ENCODE data around the gene NOD1. TPM values are rescaled to one million over a fixed set of nuclear protein-coding genes. Genes with fewer than 3 reads are reported as not detected.
"Not testable (repeated sequence)": the region's sequence is repeated elsewhere in the genome, so short reads cannot be mapped to it uniquely, and the experiment has no call there.

NOD1 gene
- total RNA-seq, 2 donors from 2014 or later: 16.6 to 18.0 TPM

DNA sequence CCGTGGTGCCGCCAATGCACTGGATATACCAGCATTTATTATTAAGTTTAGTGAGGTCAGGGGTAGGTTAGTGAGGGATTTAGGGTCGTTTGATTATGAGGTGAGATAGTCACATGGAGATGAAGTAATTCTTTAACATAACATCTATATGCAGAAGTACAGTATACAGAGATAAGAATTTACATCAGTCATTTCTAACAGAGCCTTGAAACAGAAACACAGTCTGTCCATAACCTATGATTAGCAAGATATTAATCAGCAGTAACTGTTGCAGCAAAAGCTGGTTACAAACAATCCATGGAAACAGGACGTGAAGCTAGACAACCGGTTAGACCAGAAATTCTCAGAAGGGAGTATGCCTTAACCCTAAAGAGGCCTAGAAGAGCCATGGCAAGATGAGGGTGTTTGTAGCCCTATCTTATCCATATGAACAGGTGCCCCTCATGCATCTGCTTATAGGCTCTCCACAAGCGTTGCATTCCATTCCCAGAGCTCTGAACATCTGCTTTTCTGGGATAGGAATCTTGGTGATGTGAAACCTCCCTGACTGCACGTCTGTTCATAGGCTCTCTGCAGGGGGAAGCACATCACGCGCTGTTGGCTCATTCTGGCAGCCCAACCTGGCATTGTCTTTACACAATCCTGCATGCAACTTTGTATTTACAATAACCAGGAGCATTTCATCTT is 30.7 kb upstream of the NOD1 start:
- intact Hi-C loops (cut with DNase I); DNase-seq (ENCODE audit: low spot score): not testable (repeated sequence)

DNA sequence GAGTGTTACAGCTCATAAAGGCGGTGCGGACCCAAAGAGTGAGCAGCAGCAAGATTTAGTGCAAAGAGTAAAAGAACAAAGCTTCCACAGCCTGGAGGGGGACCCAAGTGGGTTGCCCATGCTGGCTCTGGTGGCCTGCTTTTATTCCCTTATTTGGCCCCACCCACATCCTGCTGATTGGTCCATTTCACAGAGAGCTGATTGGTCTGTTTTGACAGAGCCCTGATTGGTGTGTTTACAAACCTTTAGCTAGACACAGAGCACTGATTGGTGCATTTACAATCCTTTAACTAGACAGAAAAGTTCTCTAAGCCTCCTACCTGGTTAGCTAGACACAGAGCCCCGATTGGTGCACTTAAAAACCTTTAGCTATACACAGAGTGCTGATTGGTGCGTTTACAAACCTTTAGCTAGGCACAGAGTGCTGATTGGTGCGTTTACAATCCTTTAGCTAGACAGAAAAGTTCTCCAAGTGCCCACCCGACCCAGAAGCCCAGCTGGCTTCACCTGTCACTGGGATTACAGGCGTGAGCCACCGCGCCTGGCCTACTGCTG is 28.8 kb upstream of the NOD1 start:
- intact Hi-C loops (cut with DNase I); DNase-seq (ENCODE audit: low spot score): not testable (repeated sequence)

DNA sequence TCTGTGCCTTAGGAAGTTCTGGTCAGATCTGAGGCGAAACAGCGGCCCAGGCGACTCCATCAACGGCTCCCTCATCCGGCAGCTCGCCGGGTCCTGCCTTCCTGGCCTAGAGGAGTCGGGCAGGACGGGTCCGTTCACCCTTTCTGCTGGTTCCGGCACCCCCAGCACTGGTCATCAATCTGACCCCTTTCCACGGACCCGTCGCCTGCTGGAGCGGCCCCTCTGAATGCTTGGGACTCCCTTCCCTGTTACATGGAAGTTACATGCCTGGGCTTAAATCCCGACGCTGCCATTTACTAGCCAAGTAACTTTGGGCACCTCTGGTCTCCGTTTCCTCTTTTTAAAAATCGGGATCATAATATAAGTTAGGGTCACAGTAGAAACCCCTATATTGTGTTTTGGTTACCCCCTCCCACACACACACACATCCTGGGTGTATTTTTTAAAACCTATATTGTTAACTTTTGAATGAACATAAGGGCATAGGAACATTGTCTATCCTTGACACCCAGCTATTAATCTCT is 26.7 kb upstream of the NOD1 start:
- peak; percentile 78 for DNase-seq (ENCODE audit: low spot score)
- intact Hi-C loops (cut with DNase I): no loop called here

DNA sequence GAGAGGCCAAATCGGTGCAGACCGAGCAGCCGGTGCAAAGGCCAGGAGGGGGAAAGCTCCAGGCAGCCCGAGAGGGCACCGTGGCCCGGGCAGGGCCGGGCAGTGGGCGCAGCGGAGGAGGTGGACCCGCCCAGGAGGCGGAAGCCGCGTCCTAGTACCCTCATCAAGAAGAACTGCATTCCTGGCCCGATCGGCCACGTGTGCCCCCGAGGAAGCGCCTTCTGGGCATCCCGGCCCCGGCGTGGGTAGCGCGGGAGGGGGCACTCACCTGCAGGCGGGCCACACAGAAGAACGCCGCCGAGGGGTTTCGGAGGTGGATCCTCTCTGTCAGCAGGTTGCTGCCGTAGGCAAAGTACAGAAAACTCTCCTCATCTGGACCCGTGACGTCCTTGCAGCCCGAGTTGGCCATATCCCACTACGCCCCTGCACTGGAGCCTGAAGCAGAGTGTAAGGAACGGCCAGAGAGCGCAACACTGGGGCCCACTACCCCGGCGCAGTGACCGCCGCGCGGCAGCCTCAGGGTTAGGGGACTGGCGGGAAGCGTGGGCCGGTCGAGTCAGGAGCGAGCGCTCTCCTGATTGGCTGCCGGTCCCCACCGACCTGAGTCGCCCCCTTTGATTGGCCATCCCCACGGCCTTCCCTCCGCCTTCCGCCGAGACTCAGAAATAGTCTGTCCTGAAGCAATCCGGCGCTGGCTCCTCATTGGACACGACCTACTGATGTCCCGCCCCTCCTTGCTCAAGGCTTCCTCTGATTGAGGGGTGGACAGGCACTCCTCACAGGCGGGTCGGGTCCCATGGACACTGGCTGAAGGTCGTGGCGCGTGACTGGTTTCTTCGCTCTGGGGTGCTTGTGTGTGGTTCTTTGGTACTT is 26.0 kb upstream of the NOD1 start, which contains the start of gene GGCT:
Gene GGCT (minus strand): TSS at position 529 of the 873 bp plus-strand sequence. CDS start 120 bp downstream, at position 409.
- peak; percentile 100 for DNase-seq (ENCODE audit: low spot score)
- intact Hi-C loops (cut with DNase I): no loop called here

DNA sequence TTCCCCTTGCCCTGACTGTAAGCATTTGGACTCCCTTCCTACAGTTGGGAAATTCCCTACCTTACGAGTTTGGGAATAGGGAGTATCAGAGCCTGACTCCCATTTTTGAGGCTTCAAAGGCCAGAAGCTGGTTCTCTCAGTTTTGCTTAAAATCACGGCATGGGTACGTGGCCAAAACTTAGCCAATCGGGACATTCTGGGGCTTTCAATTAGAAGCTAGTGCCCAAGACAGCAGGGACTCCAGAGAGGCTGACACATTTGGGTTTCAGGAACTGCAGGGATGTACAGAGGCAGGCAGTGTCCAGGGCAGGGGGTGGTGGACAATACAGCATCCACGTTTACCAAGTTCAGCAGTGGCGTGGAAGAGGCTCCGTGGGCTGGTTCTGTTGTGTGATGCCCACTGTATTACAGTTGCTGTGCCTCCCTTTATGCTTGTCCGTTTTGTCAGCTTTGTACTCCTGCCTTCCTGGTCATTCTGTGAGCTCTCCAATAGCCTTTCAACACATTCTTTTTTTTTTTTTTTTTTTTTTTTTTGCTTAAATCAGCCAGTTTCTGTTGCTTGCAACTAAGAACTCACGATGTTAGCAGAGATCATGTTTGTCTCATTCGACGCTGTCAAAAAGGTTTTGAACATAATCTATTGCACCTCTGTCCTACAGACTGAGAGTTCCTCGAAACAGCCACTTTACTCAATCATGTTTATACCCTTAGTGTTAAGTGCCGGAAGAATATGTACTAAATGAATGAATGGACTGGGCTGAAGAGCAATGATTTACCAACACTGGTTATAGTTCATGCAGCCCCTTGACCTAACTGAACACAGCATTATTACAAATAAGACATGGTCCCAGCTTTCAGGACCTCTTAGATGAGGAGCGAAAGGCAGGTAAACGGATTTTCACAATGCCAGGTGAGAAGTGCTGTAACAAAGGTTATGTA is 25.0 kb upstream of the NOD1 start:
- DNase-seq (ENCODE audit: low spot score): no peak
- intact Hi-C loops (cut with DNase I): no loop called here

DNA sequence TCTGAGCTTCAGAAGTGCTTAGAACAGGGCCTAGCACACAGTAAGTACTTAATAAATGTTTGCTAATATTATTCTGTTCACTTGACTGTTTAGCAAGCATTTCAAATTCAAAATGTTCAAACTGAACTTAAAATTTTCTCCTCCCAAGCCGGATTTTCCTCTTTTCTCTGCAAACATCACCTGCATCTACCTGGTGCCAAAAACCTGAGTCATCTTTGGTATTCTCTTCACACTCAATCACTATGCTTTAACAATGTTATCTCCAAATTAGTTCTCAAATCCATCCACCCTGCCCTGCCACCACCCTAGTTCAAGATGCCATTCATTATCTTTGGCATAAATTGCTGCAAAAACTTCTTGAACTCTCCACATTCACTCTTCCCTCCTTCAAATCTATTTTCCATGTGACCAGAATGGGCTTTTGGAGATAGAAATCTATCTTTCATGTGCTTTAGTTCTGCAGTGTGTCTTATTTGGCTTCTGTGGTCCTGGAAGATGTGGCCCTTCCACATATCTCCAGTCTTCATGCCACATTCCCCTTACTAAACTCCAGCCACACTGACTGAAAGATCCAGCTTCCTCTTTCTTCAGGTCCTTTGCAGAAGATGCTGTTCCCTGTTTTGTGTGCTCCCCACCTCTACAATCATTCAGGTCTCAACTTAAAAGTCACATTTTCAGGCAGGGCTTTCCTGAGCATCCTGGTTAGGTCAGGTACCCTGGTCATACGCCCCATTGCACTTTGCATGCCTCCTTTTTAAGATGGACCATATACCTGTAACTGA is 24.1 kb upstream of the NOD1 start:
- DNase-seq (ENCODE audit: low spot score): no peak
- intact Hi-C loops (cut with DNase I): no loop called here

DNA sequence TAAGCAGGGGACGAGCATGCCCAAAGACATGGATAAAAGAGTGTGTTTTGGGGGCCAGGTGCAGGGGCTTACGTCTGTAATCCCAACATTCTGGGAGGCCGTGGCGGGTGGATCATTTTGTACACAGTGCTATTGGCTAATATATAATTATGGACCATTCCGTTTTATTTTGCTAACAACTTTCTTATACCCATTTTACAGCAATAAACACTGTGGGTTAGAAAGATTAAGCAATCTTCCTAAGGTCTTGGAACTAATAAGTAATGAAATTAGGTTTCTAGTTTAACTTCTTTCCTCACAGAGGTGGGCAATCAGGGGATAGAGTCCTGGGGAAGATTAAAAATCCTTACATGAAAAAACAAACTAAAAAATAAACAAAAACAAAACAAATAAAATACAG is 22.7 kb upstream of the NOD1 start:
- intact Hi-C loops (cut with DNase I): no loop called here
- no peak for DNase-seq (ENCODE audit: low spot score)

DNA sequence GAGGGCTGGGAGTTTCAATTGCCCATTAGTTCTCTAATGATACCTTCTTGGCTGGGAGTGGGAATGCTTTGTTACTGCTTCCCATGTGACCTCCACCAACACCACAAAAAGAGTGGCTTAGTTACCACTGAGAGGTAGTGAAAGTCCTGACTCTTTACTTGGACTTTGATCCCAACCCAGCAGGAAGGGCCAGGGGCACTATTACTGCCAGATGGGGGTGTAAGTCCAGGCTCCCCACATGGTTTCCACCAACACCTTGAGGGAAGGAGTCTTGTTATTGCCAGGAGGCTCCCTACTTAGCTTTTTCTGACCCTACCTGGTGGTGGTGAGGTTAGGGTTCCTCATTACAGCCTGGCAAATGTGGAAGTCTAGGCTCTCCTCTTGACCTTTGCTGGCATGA is 14.6 kb upstream of the NOD1 start:
- no peak for DNase-seq (ENCODE audit: low spot score)
- intact Hi-C loops (cut with DNase I): no loop called here

DNA sequence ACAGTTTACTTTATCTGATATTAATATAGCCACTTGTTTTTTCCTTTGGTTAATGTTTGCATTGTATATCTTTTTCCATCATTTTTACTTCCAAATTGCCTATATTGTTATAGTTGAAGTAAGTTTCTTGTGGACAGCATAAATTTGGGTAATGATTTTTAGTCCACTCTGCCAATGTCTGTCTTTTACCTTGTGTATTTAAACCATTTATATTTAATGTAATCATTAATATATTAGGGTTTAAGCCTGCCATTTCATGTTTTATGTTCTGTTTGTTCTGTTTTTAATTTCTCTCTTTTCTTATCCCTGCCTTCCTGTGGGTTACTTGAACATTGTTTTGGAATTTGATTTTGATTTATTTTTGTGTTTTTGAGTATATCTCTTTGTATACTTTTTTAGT is 12.8 kb upstream of the NOD1 start:
- intact Hi-C loops (cut with DNase I): no loop called here
- no peak for DNase-seq (ENCODE audit: low spot score)

DNA sequence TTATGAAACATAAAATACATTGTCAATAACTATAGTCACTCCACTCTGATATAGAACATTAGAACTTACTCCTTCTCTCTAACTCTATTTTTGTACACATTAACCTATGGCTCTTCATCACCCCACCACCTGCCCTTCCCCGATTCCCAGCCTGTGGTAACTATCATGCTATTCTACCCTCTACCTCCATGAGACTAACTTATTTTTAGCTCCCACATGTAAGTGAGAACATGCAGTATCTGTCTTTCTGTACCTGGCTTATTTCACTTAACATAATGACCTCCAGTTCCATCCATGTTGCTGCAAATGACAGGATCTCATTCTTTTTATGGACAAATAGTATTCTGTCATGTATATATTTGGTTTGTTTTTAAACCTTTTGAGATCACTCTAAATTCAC is 8.8 kb upstream of the NOD1 start:
- no peak for DNase-seq (ENCODE audit: low spot score)
- intact Hi-C loops (cut with DNase I): no loop called here

DNA sequence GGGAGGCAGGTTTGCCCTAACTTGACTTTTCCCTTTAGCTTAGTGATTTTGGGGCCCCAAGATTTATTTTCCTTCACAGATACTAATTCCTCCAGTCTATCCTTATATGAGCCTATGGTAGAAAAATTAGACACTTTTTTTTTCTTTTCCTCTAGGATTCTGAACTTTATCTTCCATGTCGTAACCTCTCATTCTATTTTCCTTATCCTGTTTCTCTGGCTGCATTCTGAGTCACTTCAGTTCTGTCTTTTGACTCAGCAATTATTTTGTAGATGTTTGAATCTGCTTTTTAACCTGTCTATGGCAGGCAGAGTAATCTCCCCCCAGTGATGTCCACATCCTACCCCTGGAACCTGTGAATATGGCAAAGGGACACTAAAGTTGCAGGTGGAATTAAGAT is 7.1 kb upstream of the NOD1 start:
- no peak for DNase-seq (ENCODE audit: low spot score)
- intact Hi-C loops (cut with DNase I): no loop called here

DNA sequence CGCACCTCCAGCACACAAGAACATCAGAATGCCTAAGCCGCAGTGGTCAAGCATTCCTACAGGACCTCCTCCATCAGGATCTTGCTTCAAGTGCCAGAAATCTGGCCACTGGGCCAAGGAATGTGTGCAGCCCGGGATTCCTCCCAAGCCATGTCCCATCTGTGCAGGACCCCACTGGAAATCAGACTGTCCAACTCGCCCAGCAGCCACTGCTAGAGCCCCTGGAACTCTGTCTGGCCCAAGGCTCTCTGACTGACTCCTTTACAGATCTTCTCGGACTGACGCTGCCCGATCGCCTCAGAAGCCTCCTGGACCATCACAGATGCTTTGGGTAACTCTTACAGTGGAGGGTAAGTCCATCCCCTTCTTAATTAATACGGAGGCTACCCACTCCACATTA is 2.8 kb upstream of the NOD1 start:
- DNase-seq (ENCODE audit: low spot score); intact Hi-C loops (cut with DNase I): not testable (repeated sequence)

DNA sequence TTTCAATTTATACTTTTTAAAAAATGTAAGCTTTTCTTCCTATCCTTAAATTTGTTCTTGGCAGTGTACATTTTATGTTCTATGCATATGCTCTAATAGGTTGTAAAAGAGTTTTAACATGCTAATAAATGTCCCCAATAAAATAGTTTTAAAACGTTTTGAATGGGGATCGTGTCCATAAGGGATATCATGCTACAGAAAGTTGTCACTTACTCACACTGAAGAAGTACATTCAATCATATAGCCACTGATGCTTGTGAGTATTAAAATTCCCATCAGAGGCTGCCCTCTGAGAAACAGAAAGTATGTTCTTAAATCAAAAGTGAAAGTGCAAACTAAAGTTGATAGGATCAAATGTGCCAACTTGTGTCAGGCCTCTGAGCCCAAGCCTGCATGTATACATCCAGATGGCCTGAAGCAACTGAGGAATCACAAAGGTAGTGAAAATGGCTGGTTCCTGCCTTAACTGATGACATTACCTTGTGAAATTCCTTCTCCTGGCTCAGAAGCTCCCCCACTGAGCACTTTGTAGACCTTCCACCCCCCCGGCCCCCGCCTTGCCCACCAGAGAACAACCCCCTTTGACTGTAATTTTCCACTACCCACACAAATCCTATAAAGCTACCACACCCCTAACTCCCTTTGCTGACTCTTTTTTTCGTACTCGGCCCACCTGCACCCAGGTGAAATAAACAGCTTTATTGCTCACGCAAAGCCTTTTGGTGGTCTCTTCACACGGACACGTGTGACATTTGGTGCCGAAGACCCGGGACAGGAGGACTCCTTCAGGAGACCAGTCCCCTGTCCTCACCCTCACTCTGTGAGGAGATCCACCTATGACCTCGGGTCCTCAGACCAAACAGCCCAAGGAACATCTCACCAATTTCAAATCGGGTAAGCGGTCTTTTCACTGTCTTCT is 877 bp upstream of the NOD1 start:
- no peak for DNase-seq (ENCODE audit: low spot score)
- intact Hi-C loops (cut with DNase I): no loop called here

DNA sequence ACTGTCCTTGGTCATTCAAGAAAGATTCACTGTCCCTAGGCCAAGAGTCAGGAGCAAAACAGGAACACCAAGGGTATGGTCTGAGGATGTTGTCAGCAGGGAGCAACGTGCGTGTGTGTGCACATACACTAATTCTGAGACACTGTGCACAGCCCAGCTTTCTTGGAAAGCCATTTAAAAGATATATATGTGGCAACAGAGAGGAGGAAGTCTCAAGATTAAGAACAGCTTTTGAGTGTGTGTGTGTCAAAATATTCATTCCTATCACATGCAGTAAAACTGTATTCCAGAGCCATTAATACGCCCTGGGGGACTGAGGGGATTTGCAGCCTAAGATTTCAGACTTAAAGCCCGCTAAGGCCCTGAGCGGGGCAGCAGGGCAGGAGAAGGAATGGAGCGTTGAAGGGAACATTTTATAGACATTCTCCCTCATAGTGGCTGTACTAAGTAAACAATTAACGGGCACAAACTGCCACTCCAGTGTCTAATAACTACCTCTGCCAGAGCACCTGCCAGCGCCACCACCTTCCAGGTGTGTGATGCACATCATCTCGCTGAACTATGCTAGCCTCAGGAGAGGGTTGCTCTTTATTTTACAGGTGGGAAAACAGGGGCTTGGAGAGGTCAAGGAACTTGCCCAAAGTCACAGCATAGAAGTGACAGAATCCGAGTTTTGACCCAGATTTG is 2.0 kb downstream of the NOD1 start:
- intact Hi-C loops (cut with DNase I): no loop called here
- DNase-seq (ENCODE audit: low spot score): no peak

DNA sequence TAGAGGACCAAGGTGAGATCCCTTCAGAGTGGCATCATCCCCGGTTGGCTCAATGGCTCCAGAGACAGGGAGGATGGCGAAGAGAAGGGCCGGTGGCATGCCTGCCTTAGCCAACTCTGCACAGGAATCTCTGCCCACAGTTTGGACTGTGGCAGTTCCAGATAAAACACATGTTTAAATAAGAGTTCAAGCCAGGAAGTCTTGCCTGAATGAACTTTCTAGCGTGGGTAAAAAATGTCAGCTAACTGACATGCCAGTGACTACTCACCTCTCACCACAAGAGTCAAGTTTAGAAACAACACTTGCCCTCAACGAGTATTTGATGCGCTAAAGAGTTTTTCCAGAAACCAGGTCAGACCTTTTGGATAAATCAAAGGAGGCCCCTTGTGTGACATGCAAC is 3.0 kb downstream of the NOD1 start:
- no peak for DNase-seq (ENCODE audit: low spot score)
- intact Hi-C loops (cut with DNase I): no loop called here

DNA sequence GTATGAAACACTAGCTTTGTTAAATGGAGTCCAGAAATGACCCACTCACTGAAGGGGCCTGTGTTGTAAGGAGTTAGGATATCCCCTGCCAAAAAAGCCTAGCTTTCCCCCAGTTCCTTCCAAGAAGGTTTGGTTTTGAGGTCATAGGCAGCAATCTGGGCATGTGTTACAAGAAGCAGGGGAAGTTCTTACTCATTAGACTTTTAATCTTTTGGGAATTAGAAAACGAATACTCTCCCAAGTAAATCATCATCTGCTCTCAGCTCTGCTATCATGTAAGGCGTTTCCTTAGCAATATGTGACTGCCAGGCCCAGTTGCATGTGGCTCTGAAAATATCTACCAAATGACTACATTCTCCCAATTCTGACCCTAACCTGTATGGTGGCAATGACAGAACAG is 3.7 kb downstream of the NOD1 start:
- no peak for DNase-seq (ENCODE audit: low spot score)
- intact Hi-C loops (cut with DNase I): no loop called here

DNA sequence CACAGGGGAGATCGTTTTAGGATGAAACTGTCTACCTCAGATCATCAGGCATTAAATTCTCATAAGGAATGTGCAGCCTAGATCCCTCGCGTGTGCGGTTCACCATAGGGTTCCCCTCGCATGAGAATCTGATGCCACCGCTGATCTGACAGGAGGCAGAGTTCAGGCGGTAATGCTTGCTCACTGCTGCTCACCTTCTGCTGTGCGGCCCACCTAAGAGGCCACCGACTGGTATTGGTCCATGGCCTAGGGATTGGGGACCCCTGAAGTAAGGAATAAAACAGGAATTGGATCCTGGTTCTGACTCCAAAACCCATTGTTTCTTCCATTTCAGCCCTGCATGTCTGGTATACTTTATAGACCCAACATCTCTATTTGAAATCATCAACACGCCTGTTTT is 4.1 kb downstream of the NOD1 start:
- intact Hi-C loops (cut with DNase I): no loop called here
- DNase-seq (ENCODE audit: low spot score): no peak
